CD14-positive monocyte (primary cell): Measurements from ENCODE around the gene SLC2A4RG. TPM values are rescaled to one million over a fixed set of nuclear protein-coding genes. Genes with fewer than 3 reads are reported as not detected.

Experiments used
- DNase-seq, 3 donors: peaks; one replicate each; pipeline ENCODE4 v3.0.0-alpha.2; 2011 to 2022
- H2AFZ ChIP-seq: 2 replicates; pipeline ENCODE4 v1.6.0; 2012; ENCODE audit warnings: mild to moderate bottlenecking, low read depth, low read length, inconsistent platforms; ENCODE audit not compliant: insufficient read depth, poor library complexity, severe bottlenecking
- H3K27ac ChIP-seq, 2 donors: 1 replicate in 1 of 2; 2 replicates in 1 of 2; pipeline ENCODE4 v1.5.1; 2012 to 2013; ENCODE audit warnings: low read length in 2 of 2, control low read depth in 1 of 2, inconsistent platforms in 1 of 2, low read depth in 1 of 2, mild to moderate bottlenecking in 1 of 2
- H3K27me3 ChIP-seq, 2 donors: one replicate each; pipeline versions ENCODE4 v1.6.0 to v1.6.1; 2011 to 2013; ENCODE audit warnings: low read length in 2 of 2; ENCODE audit not compliant: control insufficient read depth in 2 of 2, insufficient read depth in 2 of 2
- H3K36me3 ChIP-seq, 2 donors: replicated peaks in 1 of 2; 1 replicate in 1 of 2; 2 replicates in 1 of 2; pipeline versions ENCODE4 v1.5.1 to v1.6.1; 2012 to 2013; ENCODE audit warnings: low read length in 2 of 2, control low read depth in 1 of 2, inconsistent platforms in 1 of 2, mild to moderate bottlenecking in 1 of 2; ENCODE audit not compliant: insufficient read depth in 2 of 2, control insufficient read depth in 1 of 2
- H3K4me1 ChIP-seq, 2 donors: 1 replicate in 1 of 2; 2 replicates in 1 of 2; pipeline versions ENCODE4 v1.5.1 to v1.6.1; 2012 to 2013; ENCODE audit warnings: low read length in 2 of 2, control low read depth in 1 of 2, inconsistent platforms in 1 of 2, mild to moderate bottlenecking in 1 of 2, moderate library complexity in 1 of 2; ENCODE audit not compliant: insufficient read depth in 2 of 2, control insufficient read depth in 1 of 2
- H3K4me2 ChIP-seq: replicated peaks from 2 replicates; pipeline ENCODE3; 2012; ENCODE audit warnings: low read length, moderate library complexity, mild to moderate bottlenecking; ENCODE audit not compliant: poor library complexity, severe bottlenecking; ENCODE audit errors: extremely low read depth
- H3K4me3 ChIP-seq, 3 experiments: fragments of 200-600 bp in 1 of 3; sonication (generic) in 1 of 3; replicated peaks in 1 of 3; 1 replicate in 2 of 3; 2 replicates in 1 of 3; pipeline ENCODE4 v1.5.1; 2011 to 2013; ENCODE audit warnings: low read length in 3 of 3, mild to moderate bottlenecking in 3 of 3, control low read depth in 2 of 3, low read depth in 2 of 3, inconsistent platforms in 1 of 3, moderate library complexity in 1 of 3
- H3K79me2 ChIP-seq: 2 replicates; pipeline ENCODE4 v1.6.0; 2012; ENCODE audit warnings: mild to moderate bottlenecking, control low read depth, inconsistent platforms, low read length, moderate library complexity; ENCODE audit not compliant: insufficient read depth
- H3K9ac ChIP-seq: 2 replicates; pipeline ENCODE4 v1.6.0; 2017; ENCODE audit warnings: low read length, mild to moderate bottlenecking; ENCODE audit not compliant: insufficient read depth, poor library complexity, severe bottlenecking
- H3K9me3 ChIP-seq, 2 donors: replicated peaks in 1 of 2; 1 replicate in 1 of 2; 2 replicates in 1 of 2; pipeline versions ENCODE4 v1.5.1 to v1.6.1; 2012 to 2013; ENCODE audit warnings: low read length in 2 of 2, control low read depth in 1 of 2; ENCODE audit not compliant: control insufficient read depth in 1 of 2, insufficient read depth in 1 of 2
- H4K20me1 ChIP-seq: 2 replicates; pipeline ENCODE4 v1.6.0; 2012; ENCODE audit warnings: mild to moderate bottlenecking, low read length, control low read depth, moderate library complexity; ENCODE audit not compliant: insufficient read depth
- H3K27ac Mint-ChIP-seq, 7 donors: one replicate each; pipeline ENCODE4 v1.8.0; 2020; ENCODE audit warnings: mild to moderate bottlenecking in 7 of 7, mixed read lengths in 7 of 7, moderate library complexity in 6 of 7, inconsistent platforms in 2 of 7
- H3K27me3 Mint-ChIP-seq, 3 donors: one replicate each; pipeline ENCODE4 v1.8.0; 2021 to 2022; ENCODE audit warnings: low read depth in 3 of 3, mild to moderate bottlenecking in 3 of 3, mixed read lengths in 3 of 3, moderate library complexity in 3 of 3, inconsistent platforms in 1 of 3
- H3K36me3 Mint-ChIP-seq, 2 donors: one replicate each; pipeline ENCODE4 v1.8.0; 2020; ENCODE audit warnings: mixed read lengths in 2 of 2, inconsistent platforms in 1 of 2, mild to moderate bottlenecking in 1 of 2
- H3K4me1 Mint-ChIP-seq: one replicate; pipeline ENCODE4 v1.8.0; 2020; ENCODE audit warnings: mild to moderate bottlenecking, mixed read lengths
- H3K4me3 Mint-ChIP-seq, 2 donors: one replicate each; pipeline ENCODE4 v1.8.0; 2020; ENCODE audit warnings: mild to moderate bottlenecking in 2 of 2, mixed read lengths in 2 of 2, moderate library complexity in 1 of 2
- H3K9me3 Mint-ChIP-seq, 7 donors: one replicate each; pipeline ENCODE4 v1.8.0; 2020 to 2022; ENCODE audit warnings: mixed read lengths in 7 of 7, mild to moderate bottlenecking in 6 of 7, moderate library complexity in 6 of 7, inconsistent platforms in 2 of 7
- WGBS: methylation state at CpG from one replicate; pipeline ENCODE4 v1.1.5; 2013; ENCODE audit warnings: missing lambda C conversion rate; ENCODE audit not compliant: insufficient coverage; 5-methylcytosine and 5-hydroxymethylcytosine counted together
- intact Hi-C, 2 donors: fragments of 100-400 bp; cut with micrococcal nuclease; formaldehyde crosslinking; loops; one replicate each; pipeline versions ENCODE4 v1.15.0 to v1.15.1; 2023
- polyA plus RNA-seq, 3 donors: library from polyadenylated mRNA; depleted of rRNA in 1 of 3; unstranded in 2 of 3; stranded (reverse) in 1 of 3; fragments of 300-500 nt in 2 of 3; fragments of >200 nt in 1 of 3; fragmentation: Illumina TruSeq in 2 of 3; gene quantifications; 1 replicate in 2 of 3; 2 replicates in 1 of 3; pipeline ENCODE4 v1.2.3, GENCODE V29; 2012 to 2021
- TF ChIP-seq, protein P1 (sequence below): fragments of 200-600 bp; IDR thresholded peaks from one replicate; pipeline ENCODE4 v1.8.0; 2022; ENCODE audit warnings: antibody characterized with exemption, mild to moderate bottlenecking

SLC2A4RG gene
- polyA plus RNA-seq, 3 donors = 0.46 to 21.0 (median 1.5) TPM

DNA sequence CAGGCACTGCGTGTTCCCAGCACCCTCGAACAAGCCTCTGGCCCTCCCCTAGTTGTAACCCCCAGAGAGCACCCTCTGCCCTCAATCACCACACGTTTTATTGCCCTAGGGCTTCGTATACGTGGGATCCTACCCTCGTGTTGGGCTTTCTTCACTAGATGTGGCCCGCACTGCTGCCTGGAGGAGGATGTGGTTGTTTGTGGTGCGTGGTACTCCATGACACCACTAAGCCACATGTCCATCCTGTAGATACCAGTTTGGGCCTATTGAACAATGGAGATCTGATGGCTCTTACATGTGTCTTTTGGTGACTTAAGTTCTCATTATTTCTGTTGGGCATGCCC lies 17.0 kb downstream of the SLC2A4RG start:
- Mint-ChIP-seq H3K36me3 (no peaks in the 10 kb centered on the region), H3K27ac (no peak overlapping the region), H3K4me3 (no peak overlapping the region), H3K4me1 (peaks cover 3% of the 10 kb centered on the region), H3K27me3 (peaks cover 4 to 7% (median 6%) of the 10 kb centered on the region in 3 donors), H3K9me3 (no peaks in the 10 kb centered on the region)
- Histone ChIP-seq H4K20me1 (no peaks in the 10 kb centered on the region), H3K4me3 (no peak overlapping the region), H3K36me3 (no peaks in the 10 kb centered on the region), H3K4me1 (no peaks in the 10 kb centered on the region), H3K4me2 (no peak overlapping the region), H3K9ac (no peak overlapping the region), H3K27me3 (no peaks in the 10 kb centered on the region), H3K9me3 (no peaks in the 10 kb centered on the region), H3K27ac (no peak overlapping the region), H2AFZ (no peak overlapping the region), H3K79me2 (no peaks in the 10 kb centered on the region)
- no peak for DNase-seq
- TF ChIP-seq, protein P1, sequence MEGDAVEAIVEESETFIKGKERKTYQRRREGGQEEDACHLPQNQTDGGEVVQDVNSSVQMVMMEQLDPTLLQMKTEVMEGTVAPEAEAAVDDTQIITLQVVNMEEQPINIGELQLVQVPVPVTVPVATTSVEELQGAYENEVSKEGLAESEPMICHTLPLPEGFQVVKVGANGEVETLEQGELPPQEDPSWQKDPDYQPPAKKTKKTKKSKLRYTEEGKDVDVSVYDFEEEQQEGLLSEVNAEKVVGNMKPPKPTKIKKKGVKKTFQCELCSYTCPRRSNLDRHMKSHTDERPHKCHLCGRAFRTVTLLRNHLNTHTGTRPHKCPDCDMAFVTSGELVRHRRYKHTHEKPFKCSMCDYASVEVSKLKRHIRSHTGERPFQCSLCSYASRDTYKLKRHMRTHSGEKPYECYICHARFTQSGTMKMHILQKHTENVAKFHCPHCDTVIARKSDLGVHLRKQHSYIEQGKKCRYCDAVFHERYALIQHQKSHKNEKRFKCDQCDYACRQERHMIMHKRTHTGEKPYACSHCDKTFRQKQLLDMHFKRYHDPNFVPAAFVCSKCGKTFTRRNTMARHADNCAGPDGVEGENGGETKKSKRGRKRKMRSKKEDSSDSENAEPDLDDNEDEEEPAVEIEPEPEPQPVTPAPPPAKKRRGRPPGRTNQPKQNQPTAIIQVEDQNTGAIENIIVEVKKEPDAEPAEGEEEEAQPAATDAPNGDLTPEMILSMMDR = no peak
- WGBS = 78% methylated on average over 2 of the region's 8 CpGs
- intact Hi-C loops = no loop called here

DNA sequence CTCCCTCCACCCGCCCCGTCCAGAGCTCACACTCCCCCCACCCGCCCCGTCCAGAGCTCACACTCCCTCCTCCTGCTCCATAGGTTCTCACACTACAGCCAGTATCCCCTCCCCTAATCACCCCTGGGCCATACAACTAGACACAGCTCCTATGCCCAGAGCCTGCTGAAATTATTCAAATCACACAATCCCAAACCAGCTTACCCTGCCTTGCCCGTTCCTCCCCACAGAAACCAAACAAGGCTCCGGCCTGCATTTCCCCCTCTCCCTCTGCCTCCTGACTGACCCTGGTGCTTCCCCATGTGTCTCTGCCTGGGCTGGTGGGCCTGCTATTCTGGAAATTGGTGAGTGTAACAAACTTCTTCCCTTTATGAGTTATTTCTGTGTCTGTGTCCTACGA lies 18.6 kb downstream of the SLC2A4RG start:
- no peak overlapping the region for H3K4me2 ChIP-seq
- Mint-ChIP-seq H3K4me3 (no peak overlapping the region), H3K36me3 (no peaks in the 10 kb centered on the region), H3K9me3 (no peaks in the 10 kb centered on the region), H3K27ac (no peak overlapping the region), H3K4me1 (peaks cover 3% of the 10 kb centered on the region), H3K27me3 (peaks cover 4 to 11% (median 10%) of the 10 kb centered on the region in 3 donors)
- WGBS = 60% methylated on average over 1 of the region's 7 CpGs
- intact Hi-C loops = no loop called here
- H3K4me3 ChIP-seq = no peak overlapping the region
- no peaks in the 10 kb centered on the region for H3K79me2 ChIP-seq
- TF ChIP-seq, protein P1 = no peak
- no peaks in the 10 kb centered on the region for H3K4me1 ChIP-seq
- no peaks in the 10 kb centered on the region for H4K20me1 ChIP-seq
- no peak overlapping the region for H2AFZ ChIP-seq
- no peaks in the 10 kb centered on the region for H3K36me3 ChIP-seq
- no peak for DNase-seq
- H3K27me3 ChIP-seq = no peaks in the 10 kb centered on the region
- no peak overlapping the region for H3K9ac ChIP-seq
- H3K27ac ChIP-seq = no peak overlapping the region
- no peaks in the 10 kb centered on the region for H3K9me3 ChIP-seq
